ENCODE data around the gene SPX.

SPX gene

GRCh38 chr12:21529456-21529855, 3.4 kb downstream of the SPX start:
- Histone ChIP-seq H3K79me2 (ENCODE audit: insufficient read depth, low read depth) (no peaks in the 10 kb centered on the region), H3K9ac (no peak overlapping the region), H3K36me3 (ENCODE audit: insufficient read depth) (no peaks in the 10 kb centered on the region), H3K4me2 (no peak overlapping the region), H3K4me1 (ENCODE audit: low read depth, poor library complexity, severe bottlenecking) (no peaks in the 10 kb centered on the region), H2AFZ (ENCODE audit: low read depth) (no peak overlapping the region), H3K27ac (no peak overlapping the region), H3K4me3 (IDR thresholded peaks at IDR 0.05; ENCODE audit: insufficient read depth, low read depth, low read length) (no peak overlapping the region), H4K20me1 (ENCODE audit: insufficient read depth) (no peaks in the 10 kb centered on the region), H3K27me3 (ENCODE audit: insufficient read depth, low read depth) (no peaks in the 10 kb centered on the region)
- TF ChIP-seq, protein P1, sequence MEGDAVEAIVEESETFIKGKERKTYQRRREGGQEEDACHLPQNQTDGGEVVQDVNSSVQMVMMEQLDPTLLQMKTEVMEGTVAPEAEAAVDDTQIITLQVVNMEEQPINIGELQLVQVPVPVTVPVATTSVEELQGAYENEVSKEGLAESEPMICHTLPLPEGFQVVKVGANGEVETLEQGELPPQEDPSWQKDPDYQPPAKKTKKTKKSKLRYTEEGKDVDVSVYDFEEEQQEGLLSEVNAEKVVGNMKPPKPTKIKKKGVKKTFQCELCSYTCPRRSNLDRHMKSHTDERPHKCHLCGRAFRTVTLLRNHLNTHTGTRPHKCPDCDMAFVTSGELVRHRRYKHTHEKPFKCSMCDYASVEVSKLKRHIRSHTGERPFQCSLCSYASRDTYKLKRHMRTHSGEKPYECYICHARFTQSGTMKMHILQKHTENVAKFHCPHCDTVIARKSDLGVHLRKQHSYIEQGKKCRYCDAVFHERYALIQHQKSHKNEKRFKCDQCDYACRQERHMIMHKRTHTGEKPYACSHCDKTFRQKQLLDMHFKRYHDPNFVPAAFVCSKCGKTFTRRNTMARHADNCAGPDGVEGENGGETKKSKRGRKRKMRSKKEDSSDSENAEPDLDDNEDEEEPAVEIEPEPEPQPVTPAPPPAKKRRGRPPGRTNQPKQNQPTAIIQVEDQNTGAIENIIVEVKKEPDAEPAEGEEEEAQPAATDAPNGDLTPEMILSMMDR (conservative IDR thresholded peaks at IDR 0.05; ENCODE audit: low read depth, low read length) = no peak

DNA sequence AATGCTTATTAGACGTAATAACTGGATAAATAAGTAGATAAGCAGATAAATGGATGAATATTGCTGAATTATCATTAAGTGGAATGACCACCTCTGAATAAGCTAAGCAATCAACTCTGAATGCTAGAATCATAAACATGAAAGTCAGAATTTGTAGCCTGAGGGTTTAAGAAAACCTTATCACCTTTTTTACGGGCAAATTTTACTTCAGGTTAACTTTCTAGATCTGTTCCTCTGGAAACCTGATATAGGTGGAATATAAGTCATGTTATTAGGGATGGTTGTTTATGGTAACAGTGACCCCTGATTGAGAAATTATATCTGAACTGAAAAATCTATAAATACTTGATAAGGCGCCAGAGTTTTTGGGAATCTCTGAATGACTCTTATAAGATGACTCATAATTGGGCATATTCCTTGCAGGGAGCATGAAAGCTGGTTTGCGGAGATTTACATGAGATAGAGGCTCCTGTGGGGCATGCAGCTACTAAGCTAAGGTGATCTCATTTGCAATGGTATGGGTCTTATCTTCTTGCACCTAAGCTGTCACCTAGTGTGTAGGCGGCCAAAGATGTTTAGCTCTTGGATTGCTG, 12.1 kb downstream of the SPX start:
- Histone ChIP-seq H4K20me1 (ENCODE audit: insufficient read depth) (no peaks in the 10 kb centered on the region), H3K79me2 (ENCODE audit: insufficient read depth, low read depth) (no peaks in the 10 kb centered on the region), H2AFZ (ENCODE audit: low read depth) (no peak overlapping the region), H3K9ac (no peak overlapping the region), H3K4me2 (no peak overlapping the region), H3K27ac (no peak overlapping the region), H3K4me1 (ENCODE audit: low read depth, poor library complexity, severe bottlenecking) (no peaks in the 10 kb centered on the region), H3K27me3 (ENCODE audit: insufficient read depth, low read depth) (no peaks in the 10 kb centered on the region), H3K4me3 (IDR thresholded peaks at IDR 0.05; ENCODE audit: insufficient read depth, low read depth, low read length) (no peak overlapping the region), H3K36me3 (ENCODE audit: insufficient read depth) (no peaks in the 10 kb centered on the region)
- TF ChIP-seq, protein P1 (conservative IDR thresholded peaks at IDR 0.05; ENCODE audit: low read depth, low read length) = no peak

GRCh38 chr12:21539797-21540196, 13.7 kb downstream of the SPX start:
- no peak overlapping the region for H3K4me3 ChIP-seq (IDR thresholded peaks at IDR 0.05; ENCODE audit: insufficient read depth, low read depth, low read length)
- TF ChIP-seq, protein P1 (conservative IDR thresholded peaks at IDR 0.05; ENCODE audit: low read depth, low read length) = no peak
- no peaks in the 10 kb centered on the region for H3K79me2 ChIP-seq (ENCODE audit: insufficient read depth, low read depth)
- H3K27ac ChIP-seq = no peak overlapping the region
- H3K4me1 ChIP-seq (ENCODE audit: low read depth, poor library complexity, severe bottlenecking) = no peaks in the 10 kb centered on the region
- H3K36me3 ChIP-seq (ENCODE audit: insufficient read depth) = no peaks in the 10 kb centered on the region
- no peaks in the 10 kb centered on the region for H3K27me3 ChIP-seq (ENCODE audit: insufficient read depth, low read depth)
- no peaks in the 10 kb centered on the region for H4K20me1 ChIP-seq (ENCODE audit: insufficient read depth)
- no peak overlapping the region for H2AFZ ChIP-seq (ENCODE audit: low read depth)
- no peak overlapping the region for H3K9ac ChIP-seq
- no peak overlapping the region for H3K4me2 ChIP-seq

DNA sequence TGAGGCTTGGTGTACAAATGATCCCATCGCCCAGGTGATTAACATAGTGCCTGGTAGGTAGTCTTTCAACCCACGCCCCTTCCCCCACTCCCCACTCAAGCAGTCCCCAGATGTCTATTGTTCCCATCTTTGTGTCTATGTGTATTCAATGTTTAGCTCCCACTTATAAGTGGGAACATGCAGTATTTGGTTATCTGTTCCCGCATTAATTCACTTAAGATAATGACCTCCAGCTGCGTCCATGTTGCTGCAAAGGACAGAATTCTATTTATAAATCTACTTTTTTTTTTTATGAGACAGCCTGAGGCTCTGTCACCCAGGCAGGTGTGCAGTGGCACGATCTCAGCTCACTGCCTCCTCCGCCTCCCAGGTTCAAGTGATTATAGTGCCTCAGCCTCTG, 15.7 kb downstream of the SPX start:
- no peaks in the 10 kb centered on the region for H3K27me3 ChIP-seq (ENCODE audit: insufficient read depth, low read depth)
- no peak overlapping the region for H3K4me2 ChIP-seq
- no peak overlapping the region for H3K27ac ChIP-seq
- no peaks in the 10 kb centered on the region for H3K79me2 ChIP-seq (ENCODE audit: insufficient read depth, low read depth)
- no peak overlapping the region for H3K9ac ChIP-seq
- TF ChIP-seq, protein P1 (conservative IDR thresholded peaks at IDR 0.05; ENCODE audit: low read depth, low read length) = no peak
- no peaks in the 10 kb centered on the region for H3K36me3 ChIP-seq (ENCODE audit: insufficient read depth)
- no peak overlapping the region for H3K4me3 ChIP-seq (IDR thresholded peaks at IDR 0.05; ENCODE audit: insufficient read depth, low read depth, low read length)
- no peaks in the 10 kb centered on the region for H4K20me1 ChIP-seq (ENCODE audit: insufficient read depth)
- H2AFZ ChIP-seq (ENCODE audit: low read depth) = no peak overlapping the region
- H3K4me1 ChIP-seq (ENCODE audit: low read depth, poor library complexity, severe bottlenecking) = no peaks in the 10 kb centered on the region

Measured in KMS-11 (cell line).